Body of pancreas (tissue), 4 donors: ENCODE results near the gene SLC13A3. TPM values are rescaled to one million over a fixed set of nuclear protein-coding genes. Genes with fewer than 3 reads are reported as not detected.

ENCODE experiments used
- ATAC-seq: fragments of 150-250 bp; one replicate; pipeline ENCODE4 v1.9.1; 2016
- DNase-seq, 4 donors: peaks; one replicate each; pipeline ENCODE4 v3.0.0-alpha.2; 2019
- H3K27ac ChIP-seq, 4 donors: fragments of 200-600 bp; sonication (generic); 1 replicate in 3 of 4; 2 replicates in 1 of 4; pipeline versions ENCODE4 v1.5.1 to v1.6.1; 2016 to 2019; ENCODE audit warnings: mild to moderate bottlenecking in 1 of 4, mixed read lengths in 1 of 4, moderate library complexity in 1 of 4
- H3K27me3 ChIP-seq, 2 donors: fragments of 200-600 bp; sonication (generic); one replicate each; pipeline ENCODE4 v1.6.0; 2016; ENCODE audit warnings: mild to moderate bottlenecking in 1 of 2
- H3K36me3 ChIP-seq, 2 donors: fragments of 200-600 bp; sonication (generic); replicated peaks in 1 of 2; 2 replicates each; pipeline ENCODE4 v1.5.1; 2016; ENCODE audit warnings: low read depth in 2 of 2; ENCODE audit not compliant: insufficient read depth in 1 of 2
- H3K4me1 ChIP-seq: fragments of 200-600 bp; sonication (generic); one replicate; pipeline ENCODE4 v1.6.0; 2016
- H3K4me3 ChIP-seq, 2 donors: fragments of 200-600 bp; sonication (generic); 1 replicate in 1 of 2; 2 replicates in 1 of 2; pipeline ENCODE4 v1.5.1; 2016 to 2019
- H3K9me3 ChIP-seq, 3 donors: fragments of 200-600 bp; sonication (generic); 1 replicate in 2 of 3; 2 replicates in 1 of 3; pipeline ENCODE4 v1.5.1; 2016
- POLR2A ChIP-seq, 3 donors: fragments of 450-650 bp; IDR thresholded peaks; one replicate each; pipeline ENCODE4 v1.6.1; 2016; ENCODE audit warnings: antibody characterized with exemption in 3 of 3, mild to moderate bottlenecking in 2 of 3
- WGBS, 2 donors: methylation state at CpG; one replicate each; pipeline ENCODE4 v1.1.5; 2017; 5-methylcytosine and 5-hydroxymethylcytosine counted together
- intact Hi-C: fragments of 100-400 bp; cut with DNase I; formaldehyde crosslinking; loops from one replicate; pipeline ENCODE4 v1.15.1; 2023
- total RNA-seq, 2 donors: library from RNA; depleted of rRNA; stranded (reverse); fragments of >200 nt; gene quantifications; one replicate each; pipeline ENCODE4 v1.1.0, GENCODE V29; 2016
- TF ChIP-seq, protein P1 (sequence below), 7 experiments: fragments of 450-650 bp in 4 of 7; fragments of 200-600 bp in 3 of 7; sonication (generic) in 3 of 7; IDR thresholded peaks; one replicate each; pipeline ENCODE4 v1.5.1; 2016 to 2019; ENCODE audit warnings: antibody characterized with exemption in 7 of 7

SLC13A3 gene
- total RNA-seq, 2 donors from 2014 or later, result 3.4 to 6.3 TPM

DNA sequence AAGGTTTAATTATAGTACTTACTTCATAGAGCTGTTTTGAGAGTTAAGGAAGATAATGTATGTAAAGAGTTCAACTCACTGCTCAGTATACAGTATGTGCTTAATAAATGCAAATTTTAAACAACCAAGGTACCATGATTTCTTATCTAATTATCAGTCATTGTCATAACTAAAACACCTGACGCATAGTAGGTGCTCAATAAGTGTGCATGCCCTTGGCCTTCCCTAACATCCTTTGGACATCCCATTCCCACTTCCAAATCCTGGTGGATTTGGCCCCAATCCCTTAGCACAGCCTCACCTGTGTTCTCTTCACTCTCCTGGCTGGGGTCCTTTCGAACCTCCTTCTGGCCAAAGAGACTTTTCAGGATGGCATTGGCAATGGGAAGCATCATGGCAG lies 41.1 kb downstream of the SLC13A3 start:
- intact Hi-C loops, result no loop called here
- Histone ChIP-seq H3K27me3 (no peaks in the 10 kb centered on the region), H3K36me3 (no peaks in the 10 kb centered on the region), H3K27ac (no peak overlapping the region), H3K9me3 (no peaks in the 10 kb centered on the region), H3K4me3 (no peak overlapping the region), H3K4me1 (no peaks in the 10 kb centered on the region)
- no peak for DNase-seq
- 82 to 92% methylated on average over 2 of the region's 2 CpGs for WGBS, 2 donors
- no peak for TF ChIP-seq POLR2A (IDR thresholded peaks at IDR 0.05)
- TF ChIP-seq, protein P1, sequence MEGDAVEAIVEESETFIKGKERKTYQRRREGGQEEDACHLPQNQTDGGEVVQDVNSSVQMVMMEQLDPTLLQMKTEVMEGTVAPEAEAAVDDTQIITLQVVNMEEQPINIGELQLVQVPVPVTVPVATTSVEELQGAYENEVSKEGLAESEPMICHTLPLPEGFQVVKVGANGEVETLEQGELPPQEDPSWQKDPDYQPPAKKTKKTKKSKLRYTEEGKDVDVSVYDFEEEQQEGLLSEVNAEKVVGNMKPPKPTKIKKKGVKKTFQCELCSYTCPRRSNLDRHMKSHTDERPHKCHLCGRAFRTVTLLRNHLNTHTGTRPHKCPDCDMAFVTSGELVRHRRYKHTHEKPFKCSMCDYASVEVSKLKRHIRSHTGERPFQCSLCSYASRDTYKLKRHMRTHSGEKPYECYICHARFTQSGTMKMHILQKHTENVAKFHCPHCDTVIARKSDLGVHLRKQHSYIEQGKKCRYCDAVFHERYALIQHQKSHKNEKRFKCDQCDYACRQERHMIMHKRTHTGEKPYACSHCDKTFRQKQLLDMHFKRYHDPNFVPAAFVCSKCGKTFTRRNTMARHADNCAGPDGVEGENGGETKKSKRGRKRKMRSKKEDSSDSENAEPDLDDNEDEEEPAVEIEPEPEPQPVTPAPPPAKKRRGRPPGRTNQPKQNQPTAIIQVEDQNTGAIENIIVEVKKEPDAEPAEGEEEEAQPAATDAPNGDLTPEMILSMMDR (IDR thresholded peaks at IDR 0.05), result no peak
- no peak for ATAC-seq

DNA sequence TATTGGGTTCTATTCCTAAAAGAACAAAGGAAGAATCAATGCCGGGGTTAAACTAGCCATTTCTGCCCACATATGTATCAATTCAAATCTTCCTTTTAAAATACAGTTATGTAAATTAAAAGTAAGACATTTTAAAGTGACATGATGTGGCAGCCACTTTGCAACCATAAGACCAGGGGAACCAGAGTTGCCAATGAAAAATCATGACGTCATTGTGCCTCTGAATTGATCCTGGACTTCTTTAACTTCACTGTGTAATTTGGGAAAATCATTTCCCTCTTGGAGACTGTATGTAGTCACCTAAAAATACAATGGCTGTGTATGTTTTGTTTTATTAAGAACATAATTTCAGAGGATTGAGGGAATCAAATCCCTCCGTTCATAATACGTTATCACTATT lies 42.2 kb downstream of the SLC13A3 start:
- TF ChIP-seq, protein P1 (IDR thresholded peaks at IDR 0.05), result no peak
- no peak for TF ChIP-seq POLR2A (IDR thresholded peaks at IDR 0.05)
- Histone ChIP-seq H3K27me3 (no peaks in the 10 kb centered on the region), H3K4me1 (no peaks in the 10 kb centered on the region), H3K9me3 (no peaks in the 10 kb centered on the region), H3K4me3 (no peak overlapping the region), H3K36me3 (no peaks in the 10 kb centered on the region), H3K27ac (no peak overlapping the region)
- intact Hi-C loops, result no loop called here
- 81 to 90% methylated on average over 4 of the region's 4 CpGs for WGBS, 2 donors
- ATAC-seq (no peak), DNase-seq (no peak)

DNA sequence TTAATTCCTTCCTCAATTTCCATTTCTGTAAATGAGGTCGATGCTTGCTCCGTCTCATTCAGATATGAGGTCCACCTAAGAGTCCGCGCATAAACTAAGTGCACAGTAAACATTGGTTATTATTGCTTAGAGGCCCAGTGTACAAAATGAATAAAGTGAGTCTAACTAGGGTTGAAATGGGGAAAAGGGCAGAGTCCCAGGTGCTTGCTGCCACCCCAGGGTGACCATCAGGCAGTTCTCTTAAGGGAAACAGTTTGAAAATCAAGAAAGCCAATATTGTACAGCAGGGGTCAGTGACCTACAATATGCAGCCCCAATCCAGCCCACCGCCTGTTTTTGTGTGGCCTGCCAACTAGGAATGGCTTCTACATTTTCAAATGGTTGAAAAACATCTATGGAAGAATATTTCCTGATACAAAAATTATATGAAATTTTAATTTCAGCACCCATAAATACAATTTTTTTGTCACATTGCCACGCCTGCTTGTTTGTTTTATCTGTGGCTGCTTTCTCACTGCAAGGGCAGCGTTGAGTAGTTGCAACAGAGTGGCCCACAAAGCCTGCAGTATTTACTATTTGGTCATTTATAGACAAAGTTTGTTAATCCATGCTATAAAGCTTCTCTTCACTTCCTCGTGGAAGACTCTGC lies 43.3 kb downstream of the SLC13A3 start:
- no peaks in the 10 kb centered on the region for H3K27me3 ChIP-seq
- ATAC-seq (no peak), DNase-seq (no peak)
- H3K4me1 ChIP-seq, result no peaks in the 10 kb centered on the region
- TF ChIP-seq POLR2A (IDR thresholded peaks at IDR 0.05), result no peak
- TF ChIP-seq, protein P1 (IDR thresholded peaks at IDR 0.05), result no peak
- intact Hi-C loops, result no loop called here
- H3K9me3 ChIP-seq, result no peaks in the 10 kb centered on the region
- H3K4me3 ChIP-seq, result no peak overlapping the region
- H3K36me3 ChIP-seq, result no peaks in the 10 kb centered on the region
- no peak overlapping the region for H3K27ac ChIP-seq
- 87 to 93% methylated on average over 8 of the region's 8 CpGs for WGBS, 2 donors

DNA sequence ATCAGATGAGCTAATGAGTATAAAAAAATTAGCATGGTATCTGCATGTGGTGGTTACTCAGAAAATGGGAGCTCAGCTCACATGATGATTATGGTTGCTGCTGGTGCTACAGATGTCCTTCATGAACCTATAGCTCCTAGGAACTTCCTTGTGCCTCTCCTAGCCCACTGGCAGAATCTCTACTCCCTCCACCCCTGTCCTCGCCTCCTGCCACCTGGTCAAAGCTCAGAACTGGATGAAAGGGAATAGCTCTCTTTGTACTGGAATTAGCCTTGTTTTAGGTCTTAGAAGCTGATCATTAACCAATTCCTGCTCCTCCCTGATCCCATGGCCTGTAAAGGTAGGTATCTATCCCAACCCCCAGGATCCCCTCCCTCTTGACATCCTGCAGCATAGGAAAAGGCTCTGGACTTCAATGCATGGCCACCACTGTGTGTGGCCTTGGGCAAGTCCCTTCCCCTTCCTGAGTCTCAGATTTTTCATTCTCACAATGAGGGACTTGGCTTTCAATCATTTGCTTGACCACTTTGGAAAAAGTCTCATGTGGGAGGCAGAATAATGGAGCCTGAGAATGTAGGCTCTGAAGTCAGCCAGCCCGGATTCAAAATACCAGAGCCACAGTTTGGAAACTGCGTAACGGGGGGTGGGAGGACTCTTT lies 43.9 kb downstream of the SLC13A3 start:
- Histone ChIP-seq H3K36me3 (no peaks in the 10 kb centered on the region), H3K4me3 (no peak overlapping the region), H3K27me3 (no peaks in the 10 kb centered on the region), H3K4me1 (no peaks in the 10 kb centered on the region), H3K27ac (no peak overlapping the region), H3K9me3 (no peaks in the 10 kb centered on the region)
- 93 to 95% methylated on average over 4 of the region's 4 CpGs for WGBS, 2 donors
- TF ChIP-seq, protein P1 (IDR thresholded peaks at IDR 0.05), result no peak
- TF ChIP-seq POLR2A (IDR thresholded peaks at IDR 0.05), result no peak
- no peak for ATAC-seq
- intact Hi-C loops, result no loop called here
- no peak for DNase-seq

DNA sequence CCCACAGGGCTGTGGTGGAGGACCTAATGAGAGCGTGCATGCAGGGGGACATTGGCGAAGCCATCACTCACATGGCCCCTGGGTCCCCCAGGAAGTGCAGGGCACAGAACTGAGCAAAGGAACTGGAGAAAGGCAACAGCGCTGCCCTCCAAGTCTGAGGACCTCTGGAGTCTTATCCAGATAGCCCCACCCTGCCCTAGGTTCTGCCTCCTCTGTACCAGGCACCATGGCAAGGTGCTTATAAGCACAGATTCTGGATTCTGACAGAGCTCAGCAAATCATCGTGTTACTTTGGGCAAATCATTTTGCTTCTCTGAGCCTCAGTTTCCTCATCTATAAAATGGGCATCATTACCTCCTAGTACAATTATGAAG lies 44.5 kb downstream of the SLC13A3 start:
- TF ChIP-seq, protein P1 (IDR thresholded peaks at IDR 0.05), result no peak
- no peak for TF ChIP-seq POLR2A (IDR thresholded peaks at IDR 0.05)
- no peak for ATAC-seq
- WGBS, 2 donors, result 93% methylated on average over 4 of the region's 4 CpGs

More for the DNA sequence above, 44.5 kb downstream of the SLC13A3 start:
- Histone ChIP-seq H3K9me3 (no peaks in the 10 kb centered on the region), H3K36me3 (no peaks in the 10 kb centered on the region), H3K27me3 (no peaks in the 10 kb centered on the region), H3K27ac (no peak overlapping the region), H3K4me1 (no peaks in the 10 kb centered on the region), H3K4me3 (no peak overlapping the region)
- intact Hi-C loops, result no loop called here
- no peak for DNase-seq
